Fibroblast of upper back skin (primary cell): Measurements from ENCODE around the gene SLC26A8.

Experiments used
- DNase-seq: peaks from one replicate; pipeline ENCODE4 v3.0.0-alpha.2; 2013

SLC26A8 gene

GRCh38 chr6:35906499-35906846, 118.0 kb downstream of the SLC26A8 start:
- no peak for DNase-seq

GRCh38 chr6:35905841-35906498, 118.5 kb downstream of the SLC26A8 start:
- DNase-seq: no peak

- DNase-seq: no peak
Observed at GRCh38 chr6:35905141-35905785, 119.2 kb downstream of the SLC26A8 start.

GRCh38 chr6:35903679-35904078, 120.8 kb downstream of the SLC26A8 start:
- no peak for DNase-seq

- DNase-seq: no peak
Observed at GRCh38 chr6:35900448-35900847, 124.0 kb downstream of the SLC26A8 start.

- DNase-seq: no peak
Observed at GRCh38 chr6:35898003-35898402, 126.4 kb downstream of the SLC26A8 start.

- DNase-seq: no peak
Observed at GRCh38 chr6:35897486-35897885, 127.0 kb downstream of the SLC26A8 start.

- DNase-seq: no peak
Observed at GRCh38 chr6:35897036-35897435, 127.4 kb downstream of the SLC26A8 start.

- no peak for DNase-seq
Observed at GRCh38 chr6:35896228-35896627, 128.2 kb downstream of the SLC26A8 start.

GRCh38 chr6:35895560-35895959, 128.9 kb downstream of the SLC26A8 start:
- no peak for DNase-seq

GRCh38 chr6:35894776-35895175, 129.7 kb downstream of the SLC26A8 start:
- DNase-seq: no peak
